SK-N-MC (cell line): Measurements from ENCODE around the gene GJD3.
A peak's percentile ranks its signal among the peaks of the same experiment; 100 is the strongest.

Experiments used
- DNase-seq: peaks from one replicate; pipeline ENCODE4 v3.0.0-alpha.2; 2011; ENCODE audit warnings: low read depth, low spot score
- H3K27ac ChIP-seq: fragments of 200-600 bp; sonication (generic); 2 replicates; pipeline ENCODE4 v1.5.1; 2016; ENCODE audit warnings: mixed run types
- H3K36me3 ChIP-seq: fragments of 200-600 bp; sonication (generic); 2 replicates; pipeline ENCODE4 v1.6.1; 2017; ENCODE audit warnings: antibody characterized with exemption, low read length, mixed read lengths; ENCODE audit not compliant: insufficient read depth
- H3K4me3 ChIP-seq: fragments of 200-600 bp; sonication (generic); 2 replicates; pipeline ENCODE4 v1.5.1; 2016
- H3K9ac ChIP-seq: fragments of 200-600 bp; sonication (generic); 2 replicates; pipeline ENCODE4 v1.8.0; 2017; ENCODE audit warnings: mixed run types, mixed read lengths; ENCODE audit not compliant: insufficient read length
- H3K9me3 ChIP-seq: fragments of 200-600 bp; sonication (generic); 2 replicates; pipeline ENCODE4 v1.6.1; 2017; ENCODE audit warnings: low read depth, mild to moderate bottlenecking, antibody characterized with exemption, low read length, moderate library complexity, mixed read lengths
- EZH2 ChIP-seq: fragments of 200-600 bp; sonication (generic); IDR thresholded peaks from one replicate; pipeline ENCODE4 v1.6.1; 2017; ENCODE audit warnings: antibody characterized with exemption
- FOXP2 ChIP-seq: optimal IDR thresholded peaks from 2 replicates; pipeline ENCODE3; 2011; ENCODE audit warnings: mild to moderate bottlenecking, moderate library complexity; ENCODE audit not compliant: insufficient read depth; ENCODE audit errors: extremely low read length, control extremely low read depth
- POLR2AphosphoS5 ChIP-seq: IDR thresholded peaks from 2 replicates; pipeline ENCODE4 v1.6.1; 2012; ENCODE audit warnings: mild to moderate bottlenecking, low read depth, low read length, borderline replicate concordance

Gene GJD3

GRCh38 chr17:40320756-40321523, 43.6 kb downstream of the GJD3 start:
- Histone ChIP-seq H3K27ac (peak overlapping the region; percentile 62; the same call in 1 of the 2 replicates), H3K36me3 (no peaks in the 10 kb centered on the region), H3K9ac (peak overlapping the region; percentile 2), H3K4me3 (peak overlapping the region; percentile 96), H3K9me3 (no peaks in the 10 kb centered on the region)
- DNase-seq: no peak
- TF ChIP-seq EZH2: no peak
- TF ChIP-seq POLR2AphosphoS5: no peak
- TF ChIP-seq FOXP2: no peak

- H3K4me3 ChIP-seq: peak overlapping the region; percentile 96
- H3K27ac ChIP-seq: peak overlapping the region; percentile 19; the same call in 1 of the 2 replicates
- H3K9me3 ChIP-seq: no peaks in the 10 kb centered on the region
- DNase-seq: no peak
- H3K36me3 ChIP-seq: no peaks in the 10 kb centered on the region
- TF ChIP-seq EZH2: no peak
- no peak for TF ChIP-seq POLR2AphosphoS5
- no peak for TF ChIP-seq FOXP2
- peak overlapping the region; percentile 55 for H3K9ac ChIP-seq
These were observed 44.6 kb downstream of the GJD3 start for GRCh38 chr17:40319651-40320540.

GRCh38 chr17:40318830-40319391, 45.6 kb downstream of the GJD3 start:
- Histone ChIP-seq H3K36me3 (no peaks in the 10 kb centered on the region), H3K9me3 (no peaks in the 10 kb centered on the region), H3K9ac (peak overlapping the region; percentile 76), H3K4me3 (peak overlapping the region; percentile 96), H3K27ac (no peak overlapping the region)
- DNase-seq: no peak
- TF ChIP-seq POLR2AphosphoS5 (no peak), FOXP2 (no peak), EZH2 (no peak)

- H3K9ac ChIP-seq: peak overlapping the region; percentile 76
These were observed 46.4 kb downstream of the GJD3 start for GRCh38 chr17:40317880-40318829.

GRCh38 chr17:40317345-40317873, 47.1 kb downstream of the GJD3 start:
- H3K9ac ChIP-seq: peak overlapping the region; percentile 52
- no peak for DNase-seq
- peak overlapping the region; percentile 69 for H3K27ac ChIP-seq
- peak overlapping the region; percentile 96 for H3K4me3 ChIP-seq
- no peaks in the 10 kb centered on the region for H3K9me3 ChIP-seq
- TF ChIP-seq FOXP2: no peak
- no peak for TF ChIP-seq EZH2
- H3K36me3 ChIP-seq: no peaks in the 10 kb centered on the region

More at GRCh38 chr17:40317880-40318829, 46.4 kb downstream of the GJD3 start:
- H3K36me3 ChIP-seq: no peaks in the 10 kb centered on the region
- TF ChIP-seq FOXP2 (no peak), POLR2AphosphoS5 (peak; percentile 81; the same call in 1 of the 2 replicates), EZH2 (no peak)
- H3K27ac ChIP-seq: peak overlapping the region; percentile 69
- H3K9me3 ChIP-seq: no peaks in the 10 kb centered on the region
- DNase-seq: no peak
- peak overlapping the region; percentile 96 for H3K4me3 ChIP-seq

GRCh38 chr17:40316571-40317344, 47.8 kb downstream of the GJD3 start:
- peak overlapping the region; percentile 96 for H3K4me3 ChIP-seq
- no peaks in the 10 kb centered on the region for H3K9me3 ChIP-seq
- H3K36me3 ChIP-seq: no peaks in the 10 kb centered on the region
- peak overlapping the region; percentile 69; the same call in 1 of the 2 replicates for H3K27ac ChIP-seq
- TF ChIP-seq POLR2AphosphoS5 (no peak), EZH2 (no peak), FOXP2 (no peak)
- DNase-seq: no peak
- no peak overlapping the region for H3K9ac ChIP-seq
